Right lobe of liver (tissue), 6 donors: ENCODE data around the gene CHADL. TPM values are rescaled to one million over a fixed set of nuclear protein-coding genes. Genes with fewer than 3 reads are reported as not detected.
A peak's percentile ranks its signal among the peaks of the same experiment; 100 is the strongest.

Experiments
- ATAC-seq, 4 donors: fragments of 200-7000 bp; cut with Tn5 transposase; one replicate each; pipeline ENCODE4 v1.9.1; 2020; ENCODE audit warnings: mild to moderate bottlenecking in 4 of 4, moderate library complexity in 4 of 4
- DNase-seq, 3 donors: peaks; one replicate each; pipeline ENCODE4 v3.0.0-alpha.2; 2020
- H3K27ac ChIP-seq, 3 donors: fragments of 200-600 bp; one replicate each; pipeline ENCODE4 v1.8.0; 2022
- H3K27me3 ChIP-seq, 2 donors: fragments of 200-600 bp; one replicate each; pipeline ENCODE4 v1.8.0; 2022
- H3K36me3 ChIP-seq, 4 donors: fragments of 200-600 bp; sonication (generic) in 1 of 4; one replicate each; pipeline versions ENCODE4 v1.5.1 to v1.8.0; 2017 to 2022; ENCODE audit warnings: control low read depth in 1 of 4
- H3K4me1 ChIP-seq, 4 donors: fragments of 200-600 bp; sonication (generic) in 1 of 4; one replicate each; pipeline versions ENCODE4 v1.5.1 to v1.8.0; 2017 to 2022; ENCODE audit warnings: control low read depth in 1 of 4
- H3K4me3 ChIP-seq, 3 donors: fragments of 200-600 bp; one replicate each; pipeline ENCODE4 v1.8.0; 2022
- H3K9me3 ChIP-seq, 4 donors: fragments of 200-600 bp; sonication (generic) in 1 of 4; one replicate each; pipeline versions ENCODE4 v1.5.1 to v1.8.0; 2017 to 2022; ENCODE audit warnings: control low read depth in 1 of 4
- POLR2A ChIP-seq: fragments of 450-650 bp; IDR thresholded peaks from one replicate; pipeline ENCODE4 v1.6.1; 2017; ENCODE audit warnings: antibody characterized with exemption, mild to moderate bottlenecking
- WGBS: methylation state at CpG from one replicate; pipeline ENCODE4 v1.1.6; 2018; ENCODE audit warnings: low coverage, low lambda C conversion rate; ENCODE audit not compliant: insufficient coverage; ENCODE audit errors: missing lambda C conversion rate; 5-methylcytosine and 5-hydroxymethylcytosine counted together
- intact Hi-C, 2 donors: fragments of 100-400 bp; cut with DNase I; formaldehyde crosslinking; loops; one replicate each; pipeline versions ENCODE4 v1.11.2 to v1.14.1; 2022
- total RNA-seq, 6 experiments: library from RNA; depleted of rRNA in 2 of 6; stranded (reverse); fragments of >200 nt in 2 of 6; fragmentation: NEBNext Ultra II Directional in 3 of 6; extraction: Animal tissue kit (Norgen Biotek cat#: 25700) in 3 of 6; gene quantifications; one replicate each; pipeline versions ENCODE4 v1.1.0 to v1.2.4, GENCODE V29; 2016 to 2023
- TF ChIP-seq, protein P1 (sequence below), 4 donors: fragments of 200-600 bp in 3 of 4; fragments of 450-650 bp in 1 of 4; IDR thresholded peaks; one replicate each; pipeline versions ENCODE4 v1.5.1 to v1.8.0; 2016 to 2022; ENCODE audit warnings: antibody characterized with exemption in 4 of 4, mild to moderate bottlenecking in 2 of 4
- donor health status: DM: no; HTN: yes; CAD: no.
- donor health status: DM: no; HTN: no; CAD: no.
- donor health status: DM: no; HTN: no; CAD: no.
- donor health status: DM: no; HTN: yes; CAD: no.
- donor health status: DM: no; HTN: yes; CAD: no.

The CHADL gene
- total RNA-seq, 6 experiments from 2014 or later, result 0.75 to 1.5 (median 1.1) TPM

- TF ChIP-seq, protein P1, sequence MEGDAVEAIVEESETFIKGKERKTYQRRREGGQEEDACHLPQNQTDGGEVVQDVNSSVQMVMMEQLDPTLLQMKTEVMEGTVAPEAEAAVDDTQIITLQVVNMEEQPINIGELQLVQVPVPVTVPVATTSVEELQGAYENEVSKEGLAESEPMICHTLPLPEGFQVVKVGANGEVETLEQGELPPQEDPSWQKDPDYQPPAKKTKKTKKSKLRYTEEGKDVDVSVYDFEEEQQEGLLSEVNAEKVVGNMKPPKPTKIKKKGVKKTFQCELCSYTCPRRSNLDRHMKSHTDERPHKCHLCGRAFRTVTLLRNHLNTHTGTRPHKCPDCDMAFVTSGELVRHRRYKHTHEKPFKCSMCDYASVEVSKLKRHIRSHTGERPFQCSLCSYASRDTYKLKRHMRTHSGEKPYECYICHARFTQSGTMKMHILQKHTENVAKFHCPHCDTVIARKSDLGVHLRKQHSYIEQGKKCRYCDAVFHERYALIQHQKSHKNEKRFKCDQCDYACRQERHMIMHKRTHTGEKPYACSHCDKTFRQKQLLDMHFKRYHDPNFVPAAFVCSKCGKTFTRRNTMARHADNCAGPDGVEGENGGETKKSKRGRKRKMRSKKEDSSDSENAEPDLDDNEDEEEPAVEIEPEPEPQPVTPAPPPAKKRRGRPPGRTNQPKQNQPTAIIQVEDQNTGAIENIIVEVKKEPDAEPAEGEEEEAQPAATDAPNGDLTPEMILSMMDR (IDR thresholded peaks at IDR 0.05), result peak in 1 of 4 donors; percentile 17
- peak; percentile 34 for TF ChIP-seq POLR2A
- H3K9me3 ChIP-seq, result no peaks in the 10 kb centered on the region
- H3K27me3 ChIP-seq, result no peaks in the 10 kb centered on the region
- WGBS, result 0% methylated on average over 15 of the region's 91 CpGs
- peak overlapping the region; percentile 75 to 86 (median 81) for H3K4me3 ChIP-seq
- DNase-seq (peak; percentile 90 to 93 (median 92)), ATAC-seq (peak; percentile 87 to 95 (median 90))
- intact Hi-C loops, result no loop called here
- H3K36me3 ChIP-seq, result no peaks in the 10 kb centered on the region
- H3K27ac ChIP-seq, result peak overlapping the region in 2 of 3 donors; percentile 46 to 82
- H3K4me1 ChIP-seq, result peaks cover 0 to 27% (median 2%) of the 10 kb centered on the region in 4 donors
These were observed 43.4 kb downstream of the CHADL start for GRCh38 chr22:41197038-41197972.

- intact Hi-C loops, result no loop called here
- TF ChIP-seq, protein P1 (IDR thresholded peaks at IDR 0.05), result no peak
- TF ChIP-seq POLR2A, result no peak
- no peak for DNase-seq
- H3K27me3 ChIP-seq, result no peaks in the 10 kb centered on the region
- H3K9me3 ChIP-seq, result no peaks in the 10 kb centered on the region
- WGBS, result 90% methylated on average over 5 of the region's 6 CpGs
- no peak overlapping the region for H3K4me3 ChIP-seq
- H3K36me3 ChIP-seq, result no peaks in the 10 kb centered on the region
- H3K27ac ChIP-seq, result no peak overlapping the region
- no peak for ATAC-seq
- H3K4me1 ChIP-seq, result peaks cover 0 to 27% (median 2%) of the 10 kb centered on the region in 4 donors
These were observed 46.9 kb downstream of the CHADL start for GRCh38 chr22:41193829-41194228.

- Histone ChIP-seq H3K9me3 (no peaks in the 10 kb centered on the region), H3K27me3 (no peaks in the 10 kb centered on the region), H3K36me3 (no peaks in the 10 kb centered on the region), H3K4me3 (no peak overlapping the region), H3K27ac (no peak overlapping the region), H3K4me1 (peaks cover 0 to 11% (median 0%) of the 10 kb centered on the region in 4 donors)
- no peak for DNase-seq
- 69% methylated on average over 2 of the region's 2 CpGs for WGBS
- intact Hi-C loops, result no loop called here
- TF ChIP-seq, protein P1 (IDR thresholded peaks at IDR 0.05), result no peak
- TF ChIP-seq POLR2A, result no peak
- ATAC-seq, result peak in 1 of 4 donors; percentile 12
These were observed 49.3 kb downstream of the CHADL start for GRCh38 chr22:41191467-41191866.

- no peak for TF ChIP-seq POLR2A
- TF ChIP-seq, protein P1 (IDR thresholded peaks at IDR 0.05), result no peak
- Histone ChIP-seq H3K27ac (no peak overlapping the region), H3K9me3 (no peaks in the 10 kb centered on the region), H3K36me3 (no peaks in the 10 kb centered on the region), H3K27me3 (no peaks in the 10 kb centered on the region), H3K4me1 (no peaks in the 10 kb centered on the region), H3K4me3 (no peak overlapping the region)
- intact Hi-C loops, result loop anchor here in 1 of 2 donors (10.0 kb wide), 1 partner anchor 50 kb away; no protein-coding TSS in a partner anchor
- no peak for DNase-seq
- ATAC-seq, result peak in 1 of 4 donors; percentile 37
- 43% methylated on average over 3 of the region's 3 CpGs for WGBS
These were observed 56.1 kb downstream of the CHADL start for GRCh38 chr22:41184679-41185078.
